ENCODE data around the gene ITPR1.

GRCh38 chr3:4496087-4496452 lies 2.9 kb downstream of the ITPR1 start:
- TF ChIP-seq POLR2A (IDR thresholded peaks at IDR 0.05) (no peak), CTCF (IDR thresholded peaks at IDR 0.05) (no peak)

Measured in gastroesophageal sphincter (tissue), 3 donors.